Pancreas (tissue), 10 donors: ENCODE results near the gene PDLIM7. TPM values are rescaled to one million over a fixed set of nuclear protein-coding genes. Genes with fewer than 3 reads are reported as not detected.

Source experiments
- ATAC-seq, 4 donors: fragments of 200-7000 bp; cut with Tn5 transposase; one replicate each; pipeline versions ENCODE4 v1.8.0 to v1.9.1; 2020; ENCODE audit warnings: mild to moderate bottlenecking in 4 of 4, moderate library complexity in 4 of 4
- DNase-seq, 6 donors: peaks; one replicate each; pipeline ENCODE4 v3.0.0-alpha.2; 2020
- FAIRE-seq: peaks from 2 replicates; lab custom pipeline; 2012; peaks lifted over from hg19 to GRCh38; lab: Jason Lieb, UNC
- H3K27ac ChIP-seq, 4 donors: fragments of 200-600 bp; sonication (generic); 1 replicate in 3 of 4; 2 replicates in 1 of 4; pipeline versions ENCODE4 v1.5.0 to v1.8.0; 2020
- H3K27me3 ChIP-seq, 4 donors: fragments of 200-600 bp; one replicate each; pipeline ENCODE4 v1.8.0; 2021
- H3K36me3 ChIP-seq, 3 donors: fragments of 200-600 bp; sonication (generic) in 1 of 3; one replicate each; pipeline versions ENCODE4 v1.5.0 to v1.8.0; 2020 to 2021
- H3K4me1 ChIP-seq, 3 donors: fragments of 200-600 bp; one replicate each; pipeline ENCODE4 v1.8.0; 2021
- H3K4me3 ChIP-seq, 4 donors: fragments of 200-600 bp; sonication (generic) in 2 of 4; one replicate each; pipeline versions ENCODE4 v1.5.0 to v1.8.0; 2020 to 2021
- H3K9me3 ChIP-seq, 4 donors: fragments of 200-600 bp; one replicate each; pipeline ENCODE4 v1.8.0; 2021
- WGBS, 2 donors: extraction: QIAGEN DNeasy Blood & Tissue Kit; methylation state at CpG; one replicate each; pipeline ENCODE4 v1.1.7; 2013; 5-methylcytosine and 5-hydroxymethylcytosine counted together
- intact Hi-C, 3 donors: fragments of 100-400 bp; cut with DNase I; formaldehyde crosslinking; loops; one replicate each; pipeline versions ENCODE4 v1.11.1 to v1.14.2; 2022
- polyA plus RNA-seq, 2 donors: library from polyadenylated mRNA; stranded (reverse); fragments of 200-250 nt; gene quantifications; one replicate each; pipeline ENCODE4 v1.2.3, GENCODE V29; 2013
- total RNA-seq, 6 donors: library from RNA; stranded (reverse); fragmentation: NEBNext Ultra II Directional in 4 of 6; extraction: Animal tissue kit (Norgen Biotek cat#: 25700) in 4 of 6; gene quantifications; one replicate each; pipeline versions ENCODE4 v1.2.1 to v1.2.4, GENCODE V29; 2021 to 2023
- TF ChIP-seq, protein P1 (sequence below), 4 donors: fragments of 200-600 bp; sonication (generic) in 3 of 4; IDR thresholded peaks; one replicate each; pipeline versions ENCODE4 v1.5.0 to v1.8.0; 2021; ENCODE audit warnings: antibody characterized with exemption in 4 of 4
- donor health status: healthy with polysubstance abuse.
- donor health status: DM: no; HTN: no; CAD: no; lungs with moderate emphysema.
- donor health status: DM: no; HTN: no; CAD: no.
- donor health status: control.
- donor health status: control.
- donor health status: Bipolar disorder and iron deficiency.
- donor health status: DM: yes; HTN: yes; CAD: no.
- donor health status: DM: no; HTN: no; CAD: no.
- donor health status: DM: no; HTN: no; CAD: no.
- donor health status: DM: yes; HTN: yes; CAD: no.

The PDLIM7 gene
- total and polyA plus RNA-seq, 8 donors, result 3.9 to 39.9 (median 11.2) TPM

DNA sequence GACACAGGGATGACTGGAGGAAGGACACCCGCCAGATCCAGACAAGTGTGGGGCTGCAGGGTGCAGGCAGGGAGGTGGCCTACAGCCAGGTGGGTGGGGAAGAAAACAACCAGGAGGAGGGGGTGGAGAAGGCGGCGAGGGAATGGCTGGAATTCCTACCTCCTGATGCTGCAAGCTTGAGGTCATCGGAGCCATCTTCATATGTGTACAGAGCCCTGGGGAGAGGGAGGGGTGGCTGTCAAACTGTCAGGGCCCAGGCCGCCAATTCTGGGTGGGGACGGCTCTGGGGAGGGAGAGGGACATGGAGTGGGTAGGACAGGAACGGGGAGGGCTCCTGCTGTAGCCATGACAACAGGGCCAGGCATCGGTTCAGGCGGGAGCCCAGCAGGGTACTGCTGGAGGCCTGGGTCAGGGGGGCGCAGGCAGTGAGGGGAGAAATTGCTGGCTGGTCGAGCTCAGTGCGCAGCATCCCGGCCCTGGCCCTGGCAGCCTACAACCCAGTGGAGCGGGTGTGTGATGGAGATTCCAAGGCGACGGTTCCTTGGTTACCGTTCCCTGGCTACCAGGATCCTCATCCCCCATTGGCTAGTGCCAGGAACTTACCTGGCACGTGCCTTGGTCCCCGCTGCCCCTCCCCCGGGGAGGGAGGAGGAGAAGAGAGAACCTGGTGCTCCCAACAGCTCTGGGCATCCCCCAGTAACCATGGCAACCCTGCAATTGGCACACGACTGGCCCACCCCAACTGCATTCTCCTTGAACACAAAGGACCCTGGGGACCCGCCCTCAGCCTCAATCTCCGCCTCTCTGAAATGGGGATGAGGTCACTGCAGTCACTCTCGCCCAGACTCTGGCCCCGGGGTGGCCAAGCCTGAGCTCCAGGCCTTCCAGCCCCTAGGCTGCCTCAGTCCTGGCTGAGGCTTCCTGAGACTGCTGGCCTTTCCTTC, 28.4 kb downstream of the PDLIM7 start:
- H3K4me1 ChIP-seq, result peaks cover 0 to 6% (median 3%) of the 10 kb centered on the region in 3 donors
- H3K27me3 ChIP-seq, result no peaks in the 10 kb centered on the region
- no peak overlapping the region for H3K4me3 ChIP-seq
- H3K36me3 ChIP-seq, result no peaks in the 10 kb centered on the region
- TF ChIP-seq, protein P1, sequence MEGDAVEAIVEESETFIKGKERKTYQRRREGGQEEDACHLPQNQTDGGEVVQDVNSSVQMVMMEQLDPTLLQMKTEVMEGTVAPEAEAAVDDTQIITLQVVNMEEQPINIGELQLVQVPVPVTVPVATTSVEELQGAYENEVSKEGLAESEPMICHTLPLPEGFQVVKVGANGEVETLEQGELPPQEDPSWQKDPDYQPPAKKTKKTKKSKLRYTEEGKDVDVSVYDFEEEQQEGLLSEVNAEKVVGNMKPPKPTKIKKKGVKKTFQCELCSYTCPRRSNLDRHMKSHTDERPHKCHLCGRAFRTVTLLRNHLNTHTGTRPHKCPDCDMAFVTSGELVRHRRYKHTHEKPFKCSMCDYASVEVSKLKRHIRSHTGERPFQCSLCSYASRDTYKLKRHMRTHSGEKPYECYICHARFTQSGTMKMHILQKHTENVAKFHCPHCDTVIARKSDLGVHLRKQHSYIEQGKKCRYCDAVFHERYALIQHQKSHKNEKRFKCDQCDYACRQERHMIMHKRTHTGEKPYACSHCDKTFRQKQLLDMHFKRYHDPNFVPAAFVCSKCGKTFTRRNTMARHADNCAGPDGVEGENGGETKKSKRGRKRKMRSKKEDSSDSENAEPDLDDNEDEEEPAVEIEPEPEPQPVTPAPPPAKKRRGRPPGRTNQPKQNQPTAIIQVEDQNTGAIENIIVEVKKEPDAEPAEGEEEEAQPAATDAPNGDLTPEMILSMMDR (IDR thresholded peaks at IDR 0.05), result no peak
- FAIRE-seq (no peak), ATAC-seq (no peak), DNase-seq (peak in 1 of 6 donors; percentile 65)
- no peaks in the 10 kb centered on the region for H3K9me3 ChIP-seq
- WGBS, 2 donors, result 77 to 84% methylated on average over 24 to 25 of the region's 25 CpGs
- intact Hi-C loops, result no loop called here
- H3K27ac ChIP-seq, result no peak overlapping the region

GRCh38 chr5:177468329-177468684, 29.1 kb downstream of the PDLIM7 start:
- Histone ChIP-seq H3K4me1 (peaks cover 0 to 6% (median 3%) of the 10 kb centered on the region in 3 donors), H3K4me3 (no peak overlapping the region), H3K9me3 (no peaks in the 10 kb centered on the region), H3K27ac (no peak overlapping the region), H3K36me3 (no peaks in the 10 kb centered on the region), H3K27me3 (no peaks in the 10 kb centered on the region)
- TF ChIP-seq, protein P1 (IDR thresholded peaks at IDR 0.05), result no peak
- FAIRE-seq (no peak), ATAC-seq (no peak), DNase-seq (no peak)
- intact Hi-C loops, result no loop called here
- 90 to 95% methylated on average over 2 of the region's 2 CpGs for WGBS, 2 donors

GRCh38 chr5:177467436-177467835, 30.0 kb downstream of the PDLIM7 start:
- ATAC-seq, result no peak
- intact Hi-C loops, result no loop called here
- no peaks in the 10 kb centered on the region for H3K9me3 ChIP-seq
- DNase-seq, result peak in 2 of 6 donors; percentile 17 to 58
- no peaks in the 10 kb centered on the region for H3K27me3 ChIP-seq
- no peak overlapping the region for H3K4me3 ChIP-seq
- WGBS, 2 donors, result 94 to 96% methylated on average over 31 of the region's 31 CpGs
- H3K4me1 ChIP-seq, result peaks cover 0 to 4% (median 3%) of the 10 kb centered on the region in 3 donors
- no peak for FAIRE-seq
- TF ChIP-seq, protein P1 (IDR thresholded peaks at IDR 0.05), result no peak
- H3K27ac ChIP-seq, result no peak overlapping the region
- H3K36me3 ChIP-seq, result no peaks in the 10 kb centered on the region

GRCh38 chr5:177466861-177467260, 30.5 kb downstream of the PDLIM7 start:
- WGBS, 2 donors, result 94 to 98% methylated on average over 24 to 25 of the region's 25 CpGs
- FAIRE-seq, result no peak

More at GRCh38 chr5:177466861-177467260, 30.5 kb downstream of the PDLIM7 start:
- Histone ChIP-seq H3K27ac (no peak overlapping the region), H3K9me3 (no peaks in the 10 kb centered on the region), H3K4me3 (no peak overlapping the region), H3K27me3 (no peaks in the 10 kb centered on the region), H3K36me3 (no peaks in the 10 kb centered on the region), H3K4me1 (no peaks in the 10 kb centered on the region)
- intact Hi-C loops, result no loop called here
- ATAC-seq, result no peak
- DNase-seq, result peak in 2 of 6 donors; percentile 20 to 68
- TF ChIP-seq, protein P1 (IDR thresholded peaks at IDR 0.05), result no peak
